Caco-2 (cell line): ENCODE results near the gene PMM2. TPM values are rescaled to one million over a fixed set of nuclear protein-coding genes. Genes with fewer than 3 reads are reported as not detected.

ENCODE experiments used
- BruUV-seq: library from RNA; stranded (reverse); fragments of 400-500 nt; replicated peaks from 2 replicates; lab custom pipeline; 2021; lab: Mats Ljungman, UMichigan
- CTCF ChIA-PET: fragments of 300-600 bp; sonication (Branson Sonifier 250); formaldehyde crosslinking; loops from one replicate; lab custom pipeline; 2022; ENCODE audit warnings: antibody characterized with exemption; lab: Charles Lee
- POLR2A ChIA-PET: fragments of 300-600 bp; sonication (Branson Sonifier 250); formaldehyde crosslinking; loops from one replicate; lab custom pipeline; 2022; ENCODE audit warnings: antibody characterized with exemption; lab: Charles Lee
- DNase-seq, 2 experiments: peaks; one replicate each; pipeline versions ENCODE4 v3.0.0 to v3.0.0-alpha.2; 2020 to 2022
- H3K27me3 ChIP-seq: replicated peaks from 2 replicates; pipeline ENCODE4 v1.6.0; 2011; ENCODE audit warnings: low read length; ENCODE audit not compliant: control insufficient read depth, insufficient read depth
- H3K36me3 ChIP-seq: 2 replicates; pipeline ENCODE4 v1.5.1; 2011; ENCODE audit warnings: low read length; ENCODE audit not compliant: control insufficient read depth, insufficient read depth
- H3K4me1 ChIP-seq: fragments of 250-450 bp; sonication (Bioruptor Pico); 2 replicates; pipeline ENCODE4 v1.5.1; 2020; ENCODE audit warnings: mild to moderate bottlenecking
- H3K4me3 ChIP-seq: 2 replicates; pipeline ENCODE4 v1.5.1; 2011; ENCODE audit warnings: low read depth, mild to moderate bottlenecking, control low read depth, low read length
- H3K9me3 ChIP-seq: fragments of 250-450 bp; sonication (Bioruptor Pico); 2 replicates; pipeline ENCODE4 v1.5.1; 2020; ENCODE audit warnings: mild to moderate bottlenecking, moderate library complexity
- H3K27ac Mint-ChIP-seq: one replicate; pipeline ENCODE4 v1.8.0; 2022; ENCODE audit warnings: mixed read lengths; ENCODE audit not compliant: unreplicated experiment
- H3K27me3 Mint-ChIP-seq: one replicate; pipeline ENCODE4 v1.8.0; 2022; ENCODE audit warnings: mixed read lengths; ENCODE audit not compliant: insufficient read depth, unreplicated experiment
- H3K36me3 Mint-ChIP-seq: one replicate; pipeline ENCODE4 v1.8.0; 2022; ENCODE audit warnings: mild to moderate bottlenecking, mixed read lengths; ENCODE audit not compliant: insufficient read depth, unreplicated experiment
- H3K4me1 Mint-ChIP-seq: one replicate; pipeline ENCODE4 v1.8.0; 2022; ENCODE audit warnings: low read depth, mixed read lengths; ENCODE audit not compliant: unreplicated experiment
- H3K4me3 Mint-ChIP-seq: one replicate; pipeline ENCODE4 v1.8.0; 2022; ENCODE audit warnings: mild to moderate bottlenecking, moderate library complexity, mixed read lengths; ENCODE audit not compliant: unreplicated experiment
- H3K9me3 Mint-ChIP-seq: one replicate; pipeline ENCODE4 v1.8.0; 2022; ENCODE audit warnings: mixed read lengths; ENCODE audit not compliant: unreplicated experiment
- CTCF ChIP-seq, 2 experiments: fragments of 200-600 bp in 1 of 2; IDR thresholded peaks; 1 replicate in 1 of 2; 2 replicates in 1 of 2; pipeline versions ENCODE4 v1.5.1 to v1.8.0; 2011 to 2022; ENCODE audit warnings: antibody characterized with exemption in 1 of 2, control low read depth in 1 of 2, inconsistent platforms in 1 of 2, low read depth in 1 of 2, low read length in 1 of 2, mild to moderate bottlenecking in 1 of 2, moderate library complexity in 1 of 2; ENCODE audit not compliant: insufficient read depth in 1 of 2, severe bottlenecking in 1 of 2, unreplicated experiment in 1 of 2
- intact Hi-C: fragments of 100-400 bp; cut with micrococcal nuclease; formaldehyde crosslinking; loops from one replicate; pipeline ENCODE4 v1.10.0; 2022; ENCODE audit not compliant: unreplicated experiment
- total RNA-seq: library from RNA; stranded (reverse); gene quantifications from 2 replicates; pipeline ENCODE4 v1.2.3, GENCODE V29; 2022

The PMM2 gene
- total RNA-seq, 1 experiment from 2014 or later: 69.0 TPM

- intact Hi-C loops: loop anchor here (5.0 kb wide), 3 partner anchors 67 to 228 kb away; partner anchors contain the start of genes HAPSTR1, PMM2 and TMEM186
- Histone ChIP-seq H3K36me3 (no peaks in the 10 kb centered on the region), H3K4me1 (peaks cover 74% of the 10 kb centered on the region), H3K27me3 (no peaks in the 10 kb centered on the region), H3K9me3 (no peaks in the 10 kb centered on the region), H3K4me3 (no peak overlapping the region)
- BruUV-seq: no TSS peak
- no peaks in the 10 kb centered on the region for H3K27me3 Mint-ChIP-seq
- H3K4me1 Mint-ChIP-seq: peaks cover 15% of the 10 kb centered on the region
- ChIA-PET CTCF (interaction anchor here (0.6 to 1.7 kb wide), 5 partner anchors 13 to 72 kb away, joined by 3 to 15 read pairs (median 4); partner anchors contain the start of gene LITAFD), POLR2A (interaction anchor here (0.6 to 1.1 kb wide), 2 partner anchors 14 to 227 kb away, joined by 3 to 15 read pairs; partner anchors contain the start of gene HAPSTR1)
- H3K27ac Mint-ChIP-seq: peak overlapping the region; percentile 79
- peaks cover 68% of the 10 kb centered on the region for H3K36me3 Mint-ChIP-seq
- H3K9me3 Mint-ChIP-seq: no peaks in the 10 kb centered on the region
- no peak for DNase-seq
- peak overlapping the region; percentile 40 for H3K4me3 Mint-ChIP-seq
- no peak for TF ChIP-seq CTCF (IDR thresholded peaks at IDR 0.05; ENCODE audit: insufficient read depth in 1 of 2, low read depth in 1 of 2, low read length in 1 of 2, severe bottlenecking in 1 of 2, unreplicated experiment in 1 of 2)
These were observed 67.0 kb downstream of the PMM2 start for GRCh38 chr16:8864480-8865110.

- ChIA-PET CTCF (no interaction called here), POLR2A (no interaction called here)
- Mint-ChIP-seq H3K36me3 (peaks cover 61% of the 10 kb centered on the region), H3K9me3 (no peaks in the 10 kb centered on the region), H3K27me3 (no peaks in the 10 kb centered on the region), H3K4me3 (no peak overlapping the region), H3K4me1 (peaks cover 15% of the 10 kb centered on the region), H3K27ac (peak overlapping the region; percentile 79)
- intact Hi-C loops: loop anchor here (5.0 kb wide), 2 partner anchors 68 to 227 kb away; partner anchors contain the start of genes HAPSTR1, PMM2 and TMEM186
- TF ChIP-seq CTCF (IDR thresholded peaks at IDR 0.05; ENCODE audit: insufficient read depth in 1 of 2, low read depth in 1 of 2, low read length in 1 of 2, severe bottlenecking in 1 of 2, unreplicated experiment in 1 of 2): no peak
- BruUV-seq: TSS peak; percentile 7
- DNase-seq: no peak
- H3K27me3 ChIP-seq: no peaks in the 10 kb centered on the region
- no peaks in the 10 kb centered on the region for H3K9me3 ChIP-seq
- no peak overlapping the region for H3K4me3 ChIP-seq
- no peaks in the 10 kb centered on the region for H3K36me3 ChIP-seq
- H3K4me1 ChIP-seq: peaks cover 70% of the 10 kb centered on the region
These were observed 67.7 kb downstream of the PMM2 start for GRCh38 chr16:8865145-8865882.

- POLR2A ChIA-PET: no interaction called here
- intact Hi-C loops: loop anchor here (5.0 kb wide), 2 partner anchors 69 to 226 kb away; partner anchors contain the start of genes HAPSTR1, PMM2 and TMEM186
- H3K4me1 ChIP-seq: peaks cover 64% of the 10 kb centered on the region
These were observed 68.7 kb downstream of the PMM2 start for GRCh38 chr16:8866118-8866883.

More at GRCh38 chr16:8866118-8866883, 68.7 kb downstream of the PMM2 start:
- H3K36me3 Mint-ChIP-seq: peaks cover 54% of the 10 kb centered on the region
- Histone ChIP-seq H3K4me3 (peak overlapping the region; percentile 62), H3K36me3 (no peaks in the 10 kb centered on the region), H3K27me3 (no peaks in the 10 kb centered on the region), H3K9me3 (no peaks in the 10 kb centered on the region)
- TF ChIP-seq CTCF (IDR thresholded peaks at IDR 0.05; ENCODE audit: insufficient read depth in 1 of 2, low read depth in 1 of 2, low read length in 1 of 2, severe bottlenecking in 1 of 2, unreplicated experiment in 1 of 2): no peak
- CTCF ChIA-PET: interaction anchor here (0.6 kb wide), 1 partner anchor 671 kb away, joined by 4 read pairs; no protein-coding TSS in a partner anchor
- H3K4me1 Mint-ChIP-seq: peaks cover 15% of the 10 kb centered on the region
- no peaks in the 10 kb centered on the region for H3K27me3 Mint-ChIP-seq
- H3K4me3 Mint-ChIP-seq: peak overlapping the region; percentile 97
- no peaks in the 10 kb centered on the region for H3K9me3 Mint-ChIP-seq
- BruUV-seq: no TSS peak
- DNase-seq: peak; percentile 61 to 63
- peak overlapping the region; percentile 97 for H3K27ac Mint-ChIP-seq
